Liver (tissue), 9 donors: ENCODE measurements around the gene COPB2. TPM values are rescaled to one million over a fixed set of nuclear protein-coding genes. Genes with fewer than 3 reads are reported as not detected.
"Not testable (repeated sequence)": the region's sequence is repeated elsewhere in the genome, so short reads cannot be mapped to it uniquely, and the experiment has no call there.

Experiments
- DNase-seq: peaks from one replicate; pipeline ENCODE4 v3.0.0-alpha.2; 2017; ENCODE audit warnings: low spot score
- H3K27ac ChIP-seq, 2 donors: one replicate each; pipeline ENCODE4 v1.7.0; 2013; ENCODE audit warnings: inconsistent platforms in 2 of 2, low read length in 2 of 2, control low read depth in 1 of 2, low read depth in 1 of 2, mild to moderate bottlenecking in 1 of 2
- H3K27me3 ChIP-seq, 4 donors: one replicate each; pipeline versions ENCODE4 v1.6.1 to v1.7.0; 2013; ENCODE audit warnings: low read length in 3 of 4, inconsistent platforms in 1 of 4, mild to moderate bottlenecking in 1 of 4, moderate library complexity in 1 of 4; ENCODE audit not compliant: control insufficient read depth in 4 of 4, insufficient read depth in 4 of 4
- H3K36me3 ChIP-seq, 4 donors: one replicate each; pipeline versions ENCODE4 v1.6.1 to v1.7.0; 2013; ENCODE audit warnings: low read length in 3 of 4, mild to moderate bottlenecking in 3 of 4, low read depth in 1 of 4, moderate library complexity in 1 of 4; ENCODE audit not compliant: control insufficient read depth in 4 of 4, insufficient read depth in 3 of 4
- H3K4me1 ChIP-seq, 4 donors: one replicate each; pipeline versions ENCODE4 v1.6.1 to v1.7.0; 2013; ENCODE audit warnings: low read length in 3 of 4, mild to moderate bottlenecking in 3 of 4, moderate library complexity in 1 of 4; ENCODE audit not compliant: control insufficient read depth in 4 of 4, insufficient read depth in 4 of 4
- H3K4me3 ChIP-seq, 3 donors: one replicate each; pipeline versions ENCODE4 v1.6.1 to v1.7.0; 2013; ENCODE audit warnings: low read length in 3 of 3, control low read depth in 1 of 3, low read depth in 1 of 3, mild to moderate bottlenecking in 1 of 3
- H3K9ac ChIP-seq, 2 donors: one replicate each; pipeline ENCODE4 v1.7.0; 2013; ENCODE audit warnings: low read length in 2 of 2, mild to moderate bottlenecking in 2 of 2, moderate library complexity in 2 of 2, control low read depth in 1 of 2, low read depth in 1 of 2
- H3K9me3 ChIP-seq, 4 donors: one replicate each; pipeline versions ENCODE4 v1.6.1 to v1.7.0; 2013; ENCODE audit warnings: low read length in 3 of 4; ENCODE audit not compliant: control insufficient read depth in 4 of 4
- FOXA1 ChIP-seq: IDR thresholded peaks from 2 replicates; pipeline ENCODE4 v1.6.1; 2016; ENCODE audit warnings: antibody characterized with exemption
- FOXA2 ChIP-seq: IDR thresholded peaks from 2 replicates; pipeline ENCODE4 v1.6.1; 2016; ENCODE audit warnings: antibody characterized with exemption
- GABPA ChIP-seq, 2 donors: IDR thresholded peaks in 1 of 2; conservative IDR thresholded peaks in 1 of 2; 2 replicates each; pipeline ENCODE4 v1.6.1; 2016; ENCODE audit warnings: antibody characterized with exemption in 2 of 2, mild to moderate bottlenecking in 1 of 2, moderate library complexity in 1 of 2
- HNF4A ChIP-seq, 2 donors: conservative IDR thresholded peaks; 2 replicates each; pipeline ENCODE4 v1.6.1; 2016; ENCODE audit warnings: antibody characterized with exemption in 2 of 2, mild to moderate bottlenecking in 2 of 2
- HNF4G ChIP-seq: IDR thresholded peaks from 2 replicates; pipeline ENCODE4 v1.6.1; 2016; ENCODE audit warnings: antibody characterized with exemption
- JUND ChIP-seq, 2 donors: IDR thresholded peaks; 2 replicates each; pipeline ENCODE4 v1.6.1; 2016; ENCODE audit warnings: antibody characterized with exemption in 2 of 2
- RAD21 ChIP-seq, 2 donors: IDR thresholded peaks; 2 replicates each; pipeline ENCODE4 v1.6.1; 2016; ENCODE audit warnings: antibody characterized with exemption in 2 of 2, mild to moderate bottlenecking in 2 of 2
- YY1 ChIP-seq: IDR thresholded peaks from 2 replicates; pipeline ENCODE4 v1.6.1; 2016; ENCODE audit warnings: antibody characterized with exemption, mild to moderate bottlenecking
- WGBS: extraction: QIAGEN DNeasy Blood & Tissue Kit; methylation state at CpG from one replicate; pipeline ENCODE4 v1.1.7; 2013; 5-methylcytosine and 5-hydroxymethylcytosine counted together
- polyA plus RNA-seq, 2 donors: library from polyadenylated mRNA; stranded (reverse) in 1 of 2; unstranded in 1 of 2; fragments of 200-250 nt in 1 of 2; fragments of >200 nt in 1 of 2; fragmentation: Nextera tagmentation in 1 of 2; extraction: Ambion mirVana in 1 of 2; gene quantifications; one replicate each; pipeline versions ENCODE4 v1.2.1 to v1.2.3, GENCODE V29; 2013 to 2015
- total RNA-seq, 2 donors: library from RNA; depleted of rRNA; stranded (reverse); fragments of >200 nt; gene quantifications; one replicate each; pipeline ENCODE4 v1.2.3, GENCODE V29; 2014
- TF ChIP-seq, protein P1 (sequence below): fragments of 150-350 bp; IDR thresholded peaks from 2 replicates; pipeline ENCODE4 v1.5.1; 2017; ENCODE audit warnings: improper control_type of control experiment, low read depth, low read length; ENCODE audit not compliant: missing input control
- TF ChIP-seq, protein P2 (sequence below): IDR thresholded peaks from 2 replicates; pipeline ENCODE4 v1.6.1; 2016; ENCODE audit warnings: antibody characterized with exemption
- TF ChIP-seq, protein P3 (sequence below): IDR thresholded peaks from 2 replicates; pipeline ENCODE4 v1.6.1; 2016; ENCODE audit warnings: antibody characterized with exemption
- donor health status: healthy.
- donor health status: healthy.
- donor health status: healthy.
- donor health status: healthy.
- donor health status: healthy.

The COPB2 gene
- total and polyA plus RNA-seq, 4 donors: 45.4 to 145 (median 72.0) TPM

DNA sequence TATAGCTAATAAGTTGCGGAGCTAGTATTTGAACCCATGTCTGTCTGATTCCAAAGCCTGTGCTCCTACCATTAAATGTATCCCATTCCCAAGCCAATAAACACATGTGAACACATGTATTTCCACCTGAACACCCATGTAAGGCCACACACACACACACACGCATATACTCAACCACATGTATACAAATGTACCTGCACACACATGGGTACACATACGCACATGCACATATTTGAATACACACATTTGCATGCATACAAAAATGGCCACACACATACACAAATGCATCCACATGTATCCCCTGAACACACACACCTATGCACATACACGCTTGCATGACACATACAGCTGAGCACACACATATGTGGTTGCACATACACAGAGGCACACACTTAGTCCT is 51.0 kb downstream of the COPB2 start (continued):
- TF ChIP-seq, protein P1, sequence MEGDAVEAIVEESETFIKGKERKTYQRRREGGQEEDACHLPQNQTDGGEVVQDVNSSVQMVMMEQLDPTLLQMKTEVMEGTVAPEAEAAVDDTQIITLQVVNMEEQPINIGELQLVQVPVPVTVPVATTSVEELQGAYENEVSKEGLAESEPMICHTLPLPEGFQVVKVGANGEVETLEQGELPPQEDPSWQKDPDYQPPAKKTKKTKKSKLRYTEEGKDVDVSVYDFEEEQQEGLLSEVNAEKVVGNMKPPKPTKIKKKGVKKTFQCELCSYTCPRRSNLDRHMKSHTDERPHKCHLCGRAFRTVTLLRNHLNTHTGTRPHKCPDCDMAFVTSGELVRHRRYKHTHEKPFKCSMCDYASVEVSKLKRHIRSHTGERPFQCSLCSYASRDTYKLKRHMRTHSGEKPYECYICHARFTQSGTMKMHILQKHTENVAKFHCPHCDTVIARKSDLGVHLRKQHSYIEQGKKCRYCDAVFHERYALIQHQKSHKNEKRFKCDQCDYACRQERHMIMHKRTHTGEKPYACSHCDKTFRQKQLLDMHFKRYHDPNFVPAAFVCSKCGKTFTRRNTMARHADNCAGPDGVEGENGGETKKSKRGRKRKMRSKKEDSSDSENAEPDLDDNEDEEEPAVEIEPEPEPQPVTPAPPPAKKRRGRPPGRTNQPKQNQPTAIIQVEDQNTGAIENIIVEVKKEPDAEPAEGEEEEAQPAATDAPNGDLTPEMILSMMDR: no peak
- no peak for TF ChIP-seq JUND (IDR thresholded peaks at IDR 0.05)
- no peak for TF ChIP-seq FOXA2
- TF ChIP-seq FOXA1: no peak
- TF ChIP-seq, protein P2, sequence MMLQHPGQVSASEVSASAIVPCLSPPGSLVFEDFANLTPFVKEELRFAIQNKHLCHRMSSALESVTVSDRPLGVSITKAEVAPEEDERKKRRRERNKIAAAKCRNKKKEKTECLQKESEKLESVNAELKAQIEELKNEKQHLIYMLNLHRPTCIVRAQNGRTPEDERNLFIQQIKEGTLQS: no peak
- no peak for TF ChIP-seq GABPA (IDR thresholded peaks at IDR 0.05 in 1 of 2, conservative IDR thresholded peaks at IDR 0.05 in 1 of 2)

DNA sequence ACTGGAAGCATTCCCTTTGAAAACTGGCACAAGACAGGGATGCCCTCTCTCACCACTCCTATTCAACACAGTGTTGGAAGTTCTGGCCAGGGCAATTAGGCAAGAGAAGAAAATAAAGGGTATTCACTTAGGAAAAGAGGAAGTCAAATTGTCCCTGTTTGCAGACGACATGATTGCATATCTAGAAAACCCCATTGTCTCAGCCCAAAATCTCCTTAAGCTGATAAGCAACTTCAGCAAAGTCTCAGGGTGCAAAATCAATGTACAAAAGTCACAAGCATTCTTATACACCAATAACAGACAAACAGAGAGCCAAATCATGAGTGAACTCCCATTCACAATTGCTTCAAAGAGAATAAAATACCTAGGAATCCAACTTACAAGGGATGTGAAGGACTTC is 54.8 kb downstream of the COPB2 start:
- not testable (repeated sequence) for H3K4me1 ChIP-seq, H3K9me3 ChIP-seq, DNase-seq, H3K36me3 ChIP-seq, H3K4me3 ChIP-seq, H3K9ac ChIP-seq, H3K27me3 ChIP-seq, H3K27ac ChIP-seq
- WGBS: 45% methylated on average over 1 of the region's 1 CpG

DNA sequence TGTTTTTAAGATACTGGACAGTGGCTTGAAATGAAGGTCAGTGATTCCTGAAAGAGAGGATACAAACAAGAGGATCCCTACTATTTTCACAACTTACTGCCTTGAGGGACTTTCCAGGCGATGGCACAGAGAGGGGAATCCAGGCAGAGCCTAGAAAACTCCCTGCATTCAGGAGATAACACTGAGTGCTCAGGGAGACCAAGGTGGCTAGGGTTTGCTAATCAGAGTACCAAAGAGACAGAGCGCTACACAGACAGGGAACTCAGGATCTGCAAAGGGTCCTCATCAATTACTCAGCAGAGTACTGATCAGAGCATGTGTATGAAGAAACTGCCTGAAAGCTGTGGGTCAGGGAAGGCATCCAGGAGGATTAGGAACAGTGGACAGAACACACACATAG is 57.4 kb downstream of the COPB2 start:
- Histone ChIP-seq H3K4me3 (no peak overlapping the region), H3K27ac (no peak overlapping the region), H3K9ac (no peak overlapping the region), H3K9me3 (no peaks in the 10 kb centered on the region), H3K4me1 (peaks cover 0 to 5% (median 5%) of the 10 kb centered on the region in 4 donors), H3K27me3 (peaks cover 0 to 3% (median 1%) of the 10 kb centered on the region in 4 donors), H3K36me3 (no peaks in the 10 kb centered on the region)
- DNase-seq: no peak
- WGBS: 86% methylated on average over 2 of the region's 2 CpGs
- TF ChIP-seq, protein P3, sequence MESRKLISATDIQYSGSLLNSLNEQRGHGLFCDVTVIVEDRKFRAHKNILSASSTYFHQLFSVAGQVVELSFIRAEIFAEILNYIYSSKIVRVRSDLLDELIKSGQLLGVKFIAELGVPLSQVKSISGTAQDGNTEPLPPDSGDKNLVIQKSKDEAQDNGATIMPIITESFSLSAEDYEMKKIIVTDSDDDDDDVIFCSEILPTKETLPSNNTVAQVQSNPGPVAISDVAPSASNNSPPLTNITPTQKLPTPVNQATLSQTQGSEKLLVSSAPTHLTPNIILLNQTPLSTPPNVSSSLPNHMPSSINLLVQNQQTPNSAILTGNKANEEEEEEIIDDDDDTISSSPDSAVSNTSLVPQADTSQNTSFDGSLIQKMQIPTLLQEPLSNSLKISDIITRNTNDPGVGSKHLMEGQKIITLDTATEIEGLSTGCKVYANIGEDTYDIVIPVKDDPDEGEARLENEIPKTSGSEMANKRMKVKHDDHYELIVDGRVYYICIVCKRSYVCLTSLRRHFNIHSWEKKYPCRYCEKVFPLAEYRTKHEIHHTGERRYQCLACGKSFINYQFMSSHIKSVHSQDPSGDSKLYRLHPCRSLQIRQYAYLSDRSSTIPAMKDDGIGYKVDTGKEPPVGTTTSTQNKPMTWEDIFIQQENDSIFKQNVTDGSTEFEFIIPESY: no peak
- TF ChIP-seq, protein P1: no peak
- no peak for TF ChIP-seq JUND (IDR thresholded peaks at IDR 0.05)
- TF ChIP-seq HNF4A (conservative IDR thresholded peaks at IDR 0.05): no peak
- no peak for TF ChIP-seq RAD21 (IDR thresholded peaks at IDR 0.05)
- no peak for TF ChIP-seq YY1
- no peak for TF ChIP-seq HNF4G
